ENCODE results near the gene PDGFA.

PDGFA gene

DNA sequence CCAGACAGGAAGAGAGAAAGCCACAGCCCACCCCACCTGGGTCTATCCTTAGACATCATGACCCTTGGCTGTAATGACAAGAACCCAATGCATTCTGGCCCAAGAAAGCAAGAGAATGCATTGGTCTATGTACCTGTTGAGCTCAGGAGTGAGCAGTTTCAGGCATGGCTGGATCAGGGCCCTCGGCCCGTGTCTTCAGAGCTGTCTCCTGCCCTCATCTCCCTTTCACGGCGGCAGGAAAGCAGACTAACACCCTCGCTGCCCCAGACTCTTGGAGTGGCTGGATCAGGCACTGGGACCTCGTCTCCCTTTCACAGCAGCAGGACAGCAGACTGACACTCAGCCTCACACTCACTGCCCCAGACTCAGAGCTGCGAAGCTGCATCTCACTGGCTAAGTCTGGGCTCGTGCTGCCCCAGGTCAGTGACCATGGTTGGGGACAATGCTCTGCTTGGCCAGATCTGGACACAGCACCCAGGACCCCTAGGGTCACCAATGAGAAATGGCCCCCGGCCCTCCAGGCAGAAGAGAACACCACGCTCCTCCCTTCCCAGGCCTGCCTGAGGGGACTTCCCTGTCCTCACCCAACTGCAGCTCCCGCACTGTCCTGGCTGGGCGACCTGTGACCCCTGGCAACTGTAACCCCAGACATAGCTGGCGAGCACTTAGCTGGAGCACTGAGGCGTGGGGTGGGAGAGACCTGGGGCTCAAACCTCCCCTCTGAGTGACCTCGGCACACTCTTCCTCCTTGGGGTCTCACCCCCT lies 12.9 kb upstream of the PDGFA start:
- Histone ChIP-seq H3K27me3 (replicated peaks; ENCODE audit: control insufficient read depth, insufficient read depth, low read length) (peaks cover 39% of the 10 kb centered on the region), H3K9ac (ENCODE audit: low read length) (no peak overlapping the region), H3K9me3 (ENCODE audit: control insufficient read depth, low read length) (peaks cover 5% of the 10 kb centered on the region), H3K36me3 (ENCODE audit: control insufficient read depth, insufficient read depth, low read length, severe bottlenecking) (no peaks in the 10 kb centered on the region), H3K4me3 (ENCODE audit: low read length) (no peak overlapping the region), H3K4me1 (ENCODE audit: control insufficient read depth, insufficient read depth, low read length) (no peaks in the 10 kb centered on the region)
- DNase-seq (ENCODE audit: low read depth) = no peak

DNA sequence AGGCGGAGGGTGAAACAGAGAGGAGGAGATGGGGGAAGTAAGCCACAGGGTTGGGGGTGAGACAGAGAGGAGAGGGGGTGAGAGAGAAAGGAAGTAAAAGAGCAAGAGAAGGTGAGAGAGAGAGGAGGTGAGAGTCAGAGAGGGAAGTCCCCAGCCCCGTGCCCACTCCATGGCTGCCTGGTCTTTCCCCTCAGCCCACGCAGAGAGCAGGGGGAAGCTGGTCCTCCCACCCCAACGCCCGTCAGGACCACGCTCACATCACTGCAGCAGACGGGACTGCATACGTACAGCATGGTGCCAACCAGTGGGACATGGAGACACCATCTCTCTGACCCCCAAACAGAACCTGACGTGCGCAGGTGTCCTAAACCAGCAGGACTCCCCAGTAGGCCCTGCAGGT lies 12.1 kb upstream of the PDGFA start:
- DNase-seq (ENCODE audit: low read depth) = no peak
- Histone ChIP-seq H3K4me1 (ENCODE audit: control insufficient read depth, insufficient read depth, low read length) (no peaks in the 10 kb centered on the region), H3K27me3 (replicated peaks; ENCODE audit: control insufficient read depth, insufficient read depth, low read length) (peaks cover 43% of the 10 kb centered on the region), H3K9me3 (ENCODE audit: control insufficient read depth, low read length) (peaks cover 13% of the 10 kb centered on the region), H3K36me3 (ENCODE audit: control insufficient read depth, insufficient read depth, low read length, severe bottlenecking) (no peaks in the 10 kb centered on the region), H3K9ac (ENCODE audit: low read length) (no peak overlapping the region), H3K4me3 (ENCODE audit: low read length) (no peak overlapping the region)

DNA sequence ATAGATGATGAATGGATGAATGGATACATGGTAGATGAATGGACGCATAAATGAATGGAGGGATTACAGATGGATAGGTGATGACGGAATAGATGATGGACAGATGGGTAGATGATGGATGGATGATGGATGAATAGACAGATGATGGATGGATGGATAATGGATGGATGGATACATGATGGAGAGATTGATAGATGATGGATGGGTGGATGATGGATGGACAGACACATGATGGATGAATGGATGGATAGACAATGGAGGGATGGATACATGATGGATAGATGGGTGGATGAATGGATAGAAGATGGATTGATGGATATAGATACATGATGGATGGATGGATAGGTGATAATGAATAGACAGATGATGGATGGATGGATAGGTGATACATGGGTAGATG lies 8.8 kb upstream of the PDGFA start:
- H3K9me3 ChIP-seq (ENCODE audit: control insufficient read depth, low read length) = peaks cover 16% of the 10 kb centered on the region
- no peak overlapping the region for H3K4me3 ChIP-seq (ENCODE audit: low read length)
- peaks cover 54% of the 10 kb centered on the region for H3K27me3 ChIP-seq (replicated peaks; ENCODE audit: control insufficient read depth, insufficient read depth, low read length)
- no peaks in the 10 kb centered on the region for H3K36me3 ChIP-seq (ENCODE audit: control insufficient read depth, insufficient read depth, low read length, severe bottlenecking)
- DNase-seq (ENCODE audit: low read depth) = no peak
- no peaks in the 10 kb centered on the region for H3K4me1 ChIP-seq (ENCODE audit: control insufficient read depth, insufficient read depth, low read length)
- no peak overlapping the region for H3K9ac ChIP-seq (ENCODE audit: low read length)

DNA sequence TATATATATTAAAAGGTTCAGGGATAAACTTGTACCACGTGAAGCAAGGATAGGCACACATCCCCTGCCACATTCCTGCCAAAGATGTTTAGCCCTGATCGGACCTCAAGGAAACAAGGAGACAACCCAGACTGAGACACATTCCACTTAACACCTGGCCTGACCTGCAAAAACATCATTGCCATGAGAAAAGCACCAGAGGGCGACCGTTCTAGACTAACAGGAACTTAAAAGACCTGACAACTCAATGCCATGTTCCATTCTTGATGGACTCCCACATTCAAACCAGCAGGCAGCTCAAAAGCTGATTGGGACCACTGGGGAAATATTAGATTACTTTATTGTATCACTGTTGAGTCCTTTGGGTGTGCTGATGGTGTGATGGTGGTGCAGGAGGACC lies 8.1 kb upstream of the PDGFA start:
- H3K36me3 ChIP-seq (ENCODE audit: control insufficient read depth, insufficient read depth, low read length, severe bottlenecking) = no peaks in the 10 kb centered on the region
- no peak for DNase-seq (ENCODE audit: low read depth)
- H3K27me3 ChIP-seq (replicated peaks; ENCODE audit: control insufficient read depth, insufficient read depth, low read length) = peaks cover 54% of the 10 kb centered on the region
- H3K9me3 ChIP-seq (ENCODE audit: control insufficient read depth, low read length) = peaks cover 16% of the 10 kb centered on the region
- no peaks in the 10 kb centered on the region for H3K4me1 ChIP-seq (ENCODE audit: control insufficient read depth, insufficient read depth, low read length)
- no peak overlapping the region for H3K4me3 ChIP-seq (ENCODE audit: low read length)
- no peak overlapping the region for H3K9ac ChIP-seq (ENCODE audit: low read length)

DNA sequence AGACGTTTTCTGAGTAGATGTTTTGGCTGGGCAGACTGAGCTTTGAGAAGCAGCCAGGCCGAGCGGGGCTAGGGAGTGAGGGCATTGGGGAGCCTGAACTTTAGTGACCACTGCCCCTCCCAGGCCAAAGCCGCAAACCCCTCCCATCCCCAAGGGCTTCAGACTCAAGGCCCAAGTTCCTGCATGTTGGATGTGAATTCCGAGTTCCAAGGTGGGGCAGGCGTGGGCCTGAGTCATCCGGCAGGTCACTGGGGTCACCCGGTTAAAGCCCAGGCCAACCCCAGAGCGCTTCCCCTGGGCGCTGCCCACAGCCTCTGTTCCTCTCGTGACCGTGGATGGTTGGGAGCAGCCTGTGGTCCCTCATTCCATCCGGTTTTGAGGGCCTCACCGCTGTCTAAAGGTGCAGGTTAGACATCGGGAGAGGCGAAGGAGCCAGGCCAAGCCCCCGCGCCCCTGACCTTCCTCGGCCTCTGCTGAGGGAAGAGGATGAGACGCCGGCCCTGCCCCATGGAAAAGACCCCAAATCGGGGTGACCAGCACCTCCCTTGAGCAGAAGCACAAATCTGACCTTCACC lies 6.9 kb upstream of the PDGFA start:
- Histone ChIP-seq H3K9me3 (ENCODE audit: control insufficient read depth, low read length) (peaks cover 16% of the 10 kb centered on the region), H3K27me3 (replicated peaks; ENCODE audit: control insufficient read depth, insufficient read depth, low read length) (peaks cover 52% of the 10 kb centered on the region), H3K4me3 (ENCODE audit: low read length) (no peak overlapping the region), H3K4me1 (ENCODE audit: control insufficient read depth, insufficient read depth, low read length) (peaks cover 2% of the 10 kb centered on the region), H3K9ac (ENCODE audit: low read length) (no peak overlapping the region), H3K36me3 (ENCODE audit: control insufficient read depth, insufficient read depth, low read length, severe bottlenecking) (no peaks in the 10 kb centered on the region)
- no peak for DNase-seq (ENCODE audit: low read depth)

DNA sequence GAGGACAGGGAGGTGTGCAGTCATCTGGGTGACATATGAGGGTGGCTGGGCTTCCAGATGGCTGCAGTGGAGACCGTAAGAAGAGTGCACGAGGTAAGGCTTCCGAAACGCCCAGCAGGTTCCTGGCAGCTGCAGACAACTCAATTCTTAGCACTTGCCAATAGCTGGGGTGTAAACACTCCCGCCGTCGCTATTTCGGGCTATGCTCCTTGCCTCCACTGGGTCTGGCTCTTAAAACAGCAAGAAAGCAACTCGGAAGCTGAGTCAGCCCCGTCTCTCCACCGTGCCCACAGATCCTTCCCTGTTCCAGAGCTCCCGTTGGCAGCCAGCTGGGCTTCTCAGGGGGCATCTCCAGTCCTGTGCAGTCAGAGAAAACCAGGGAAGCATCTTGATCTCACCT lies 6.1 kb upstream of the PDGFA start:
- Histone ChIP-seq H3K9ac (ENCODE audit: low read length) (no peak overlapping the region), H3K4me1 (ENCODE audit: control insufficient read depth, insufficient read depth, low read length) (peaks cover 2% of the 10 kb centered on the region), H3K9me3 (ENCODE audit: control insufficient read depth, low read length) (peaks cover 16% of the 10 kb centered on the region), H3K4me3 (ENCODE audit: low read length) (no peak overlapping the region), H3K36me3 (ENCODE audit: control insufficient read depth, insufficient read depth, low read length, severe bottlenecking) (no peaks in the 10 kb centered on the region), H3K27me3 (replicated peaks; ENCODE audit: control insufficient read depth, insufficient read depth, low read length) (peaks cover 59% of the 10 kb centered on the region)
- DNase-seq (ENCODE audit: low read depth) = no peak

DNA sequence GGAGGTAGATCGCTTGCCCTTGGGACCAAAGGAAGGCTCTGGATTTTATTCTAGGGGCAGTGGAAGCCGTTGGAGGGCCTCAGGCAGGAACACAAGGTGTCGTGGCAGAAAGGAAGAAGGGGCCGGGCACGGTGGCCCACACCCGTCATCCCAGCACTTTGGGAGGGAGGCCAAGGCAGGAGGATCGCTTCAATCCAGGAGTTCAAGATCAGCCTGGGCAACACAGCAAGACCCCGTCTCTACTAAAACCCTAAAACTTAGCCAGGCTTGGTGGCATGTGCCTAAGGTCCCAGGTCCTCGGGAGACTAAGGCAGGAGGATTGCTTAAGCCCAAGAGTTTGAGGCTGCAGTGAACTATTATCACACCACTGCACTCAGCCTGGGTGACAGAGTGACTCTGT lies 5.2 kb upstream of the PDGFA start:
- H3K9ac ChIP-seq (ENCODE audit: low read length) = no peak overlapping the region
- H3K4me3 ChIP-seq (ENCODE audit: low read length) = no peak overlapping the region
- no peak for DNase-seq (ENCODE audit: low read depth)
- peaks cover 59% of the 10 kb centered on the region for H3K27me3 ChIP-seq (replicated peaks; ENCODE audit: control insufficient read depth, insufficient read depth, low read length)
- no peaks in the 10 kb centered on the region for H3K36me3 ChIP-seq (ENCODE audit: control insufficient read depth, insufficient read depth, low read length, severe bottlenecking)
- peaks cover 2% of the 10 kb centered on the region for H3K4me1 ChIP-seq (ENCODE audit: control insufficient read depth, insufficient read depth, low read length)
- peaks cover 16% of the 10 kb centered on the region for H3K9me3 ChIP-seq (ENCODE audit: control insufficient read depth, low read length)

DNA sequence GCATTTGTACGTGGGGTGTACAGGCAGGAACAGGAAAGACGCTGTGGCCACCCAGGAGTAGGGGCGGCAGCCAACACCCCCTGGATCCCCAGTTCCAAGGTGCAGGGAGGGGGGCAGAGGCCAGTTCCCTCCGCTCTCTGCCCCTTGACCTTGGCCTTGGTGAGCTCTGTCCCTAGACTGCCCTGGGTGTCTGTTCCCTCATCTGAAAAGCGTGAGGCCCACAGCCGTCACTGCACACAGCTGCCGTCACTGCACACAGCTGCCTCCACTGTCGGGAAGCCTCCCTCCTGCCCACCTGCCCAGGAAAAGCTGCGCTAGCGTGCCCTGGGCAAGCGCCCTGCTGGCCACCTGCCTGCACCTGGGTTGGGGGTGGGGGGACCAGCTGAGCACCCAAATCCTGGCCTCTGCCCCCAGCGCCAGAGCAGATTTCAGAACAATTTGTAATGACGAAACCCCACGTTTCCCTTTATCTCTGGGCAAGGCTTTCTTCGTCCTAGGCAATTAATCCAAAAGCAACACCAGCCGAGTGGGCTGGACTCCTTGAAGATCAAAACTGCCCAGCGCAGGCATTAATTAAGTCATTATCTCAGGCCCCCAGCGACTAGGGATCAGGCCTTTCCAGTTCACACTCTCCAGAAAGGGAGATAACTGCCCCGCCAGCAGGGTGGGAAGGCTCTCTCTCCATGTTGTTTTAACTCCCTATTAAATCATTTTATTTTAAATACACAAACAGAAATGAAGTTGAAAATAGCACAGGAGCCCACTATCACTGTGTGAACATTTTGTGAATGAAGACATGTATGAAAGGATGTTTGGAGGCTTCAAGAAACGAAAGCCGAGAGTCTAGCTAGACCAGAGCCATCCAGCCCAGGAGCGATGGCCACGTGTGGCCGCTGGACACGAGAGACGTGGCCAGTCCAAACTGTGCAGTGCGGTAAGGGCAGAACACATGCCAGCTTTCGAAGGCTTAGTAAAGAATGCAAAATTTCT lies 4.0 kb upstream of the PDGFA start:
- H3K36me3 ChIP-seq (ENCODE audit: control insufficient read depth, insufficient read depth, low read length, severe bottlenecking) = no peaks in the 10 kb centered on the region
- peaks cover 57% of the 10 kb centered on the region for H3K27me3 ChIP-seq (replicated peaks; ENCODE audit: control insufficient read depth, insufficient read depth, low read length)
- H3K9me3 ChIP-seq (ENCODE audit: control insufficient read depth, low read length) = peaks cover 16% of the 10 kb centered on the region
- H3K4me3 ChIP-seq (ENCODE audit: low read length) = no peak overlapping the region
- DNase-seq (ENCODE audit: low read depth) = no peak
- peaks cover 2% of the 10 kb centered on the region for H3K4me1 ChIP-seq (ENCODE audit: control insufficient read depth, insufficient read depth, low read length)
- no peak overlapping the region for H3K9ac ChIP-seq (ENCODE audit: low read length)

DNA sequence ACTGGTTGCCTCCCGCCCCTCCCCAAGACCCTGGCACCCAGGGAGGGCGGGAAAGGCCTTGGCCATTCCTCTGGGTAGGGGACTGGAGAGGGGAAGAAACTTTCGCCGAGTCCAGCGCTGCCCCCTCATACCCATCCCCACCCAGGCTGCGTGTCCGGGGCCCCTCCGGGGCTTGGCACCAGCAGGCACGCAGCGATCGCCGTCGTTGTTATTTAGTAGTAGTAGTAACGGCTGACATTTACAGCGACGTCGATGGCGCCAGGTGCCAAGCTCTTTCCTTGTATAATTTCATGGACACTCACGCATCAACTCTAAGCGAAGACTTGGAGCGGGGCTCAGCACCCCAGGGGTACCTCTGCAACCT lies 3.3 kb upstream of the PDGFA start:
- Histone ChIP-seq H3K27me3 (replicated peaks; ENCODE audit: control insufficient read depth, insufficient read depth, low read length) (peaks cover 50% of the 10 kb centered on the region), H3K4me1 (ENCODE audit: control insufficient read depth, insufficient read depth, low read length) (peaks cover 2% of the 10 kb centered on the region), H3K9ac (ENCODE audit: low read length) (no peak overlapping the region), H3K9me3 (ENCODE audit: control insufficient read depth, low read length) (peaks cover 13% of the 10 kb centered on the region), H3K36me3 (ENCODE audit: control insufficient read depth, insufficient read depth, low read length, severe bottlenecking) (no peaks in the 10 kb centered on the region), H3K4me3 (ENCODE audit: low read length) (no peak overlapping the region)
- no peak for DNase-seq (ENCODE audit: low read depth)

DNA sequence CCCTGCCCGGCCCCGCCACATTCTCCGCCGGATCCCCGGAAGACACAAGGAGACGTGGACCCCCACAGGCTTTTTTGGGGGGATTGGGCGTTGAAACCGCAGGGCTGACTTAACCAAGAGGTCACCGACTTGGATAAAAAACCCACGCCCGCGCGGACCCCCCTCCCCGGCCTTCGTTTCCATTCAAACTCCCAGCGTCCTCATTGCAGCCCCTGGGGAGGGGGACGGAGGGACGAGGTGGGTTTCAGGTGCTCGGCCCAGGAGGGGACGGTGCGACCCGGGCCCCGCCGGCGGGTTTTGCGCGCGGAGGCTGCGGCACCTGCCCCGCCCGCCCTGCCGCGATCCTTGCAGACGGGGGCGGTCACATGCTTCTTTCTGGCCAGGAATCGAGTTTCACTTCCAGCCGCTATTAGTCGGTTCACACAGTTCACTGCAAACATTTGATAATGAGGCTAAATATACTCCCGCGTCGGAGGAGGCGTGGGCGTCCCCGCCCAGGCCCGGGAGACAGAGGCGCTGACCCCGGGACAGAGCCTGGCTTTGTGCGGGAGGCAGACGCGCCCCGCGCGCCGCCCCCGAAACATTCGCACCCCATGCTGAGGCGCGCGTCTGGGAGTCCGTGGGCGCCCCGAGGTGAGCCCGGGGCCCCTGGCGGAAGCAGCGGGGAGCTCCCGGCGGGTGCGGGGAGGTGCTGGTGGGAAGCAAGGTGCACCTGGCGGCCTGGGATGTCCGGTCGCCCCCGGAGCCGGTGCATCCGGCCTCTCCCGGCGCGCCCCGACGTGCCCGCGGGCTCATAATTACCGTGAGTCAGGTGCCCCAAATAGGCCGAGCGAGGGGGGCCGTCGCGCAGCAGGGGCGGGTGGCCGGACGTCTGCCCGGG lies 2.7 kb upstream of the PDGFA start:
- peaks cover 8% of the 10 kb centered on the region for H3K9me3 ChIP-seq (ENCODE audit: control insufficient read depth, low read length)
- no peaks in the 10 kb centered on the region for H3K36me3 ChIP-seq (ENCODE audit: control insufficient read depth, insufficient read depth, low read length, severe bottlenecking)
- H3K4me1 ChIP-seq (ENCODE audit: control insufficient read depth, insufficient read depth, low read length) = peaks cover 2% of the 10 kb centered on the region
- H3K4me3 ChIP-seq (ENCODE audit: low read length) = peak overlapping the region; percentile 44
- peaks cover 49% of the 10 kb centered on the region for H3K27me3 ChIP-seq (replicated peaks; ENCODE audit: control insufficient read depth, insufficient read depth, low read length)
- H3K9ac ChIP-seq (ENCODE audit: low read length) = no peak overlapping the region
- DNase-seq (ENCODE audit: low read depth) = peak; percentile 67
